Fibroblast of mammary gland (primary cell): ENCODE measurements around the gene ZDHHC11.
"Not testable (repeated sequence)": the region's sequence is repeated elsewhere in the genome, so short reads cannot be mapped to it uniquely, and the experiment has no call there.

ENCODE experiments used
- DNase-seq: peaks from one replicate; pipeline ENCODE4 v3.0.0-alpha.2; 2010; ENCODE audit warnings: low read depth
- H3K4me3 ChIP-seq: 2 replicates; pipeline ENCODE4 v1.5.1; 2011; ENCODE audit warnings: low read depth, mild to moderate bottlenecking, low read length, moderate library complexity; ENCODE audit not compliant: control insufficient read depth
- TF ChIP-seq, protein P1 (sequence below): conservative IDR thresholded peaks from 2 replicates; pipeline ENCODE4 v1.5.1; 2011; ENCODE audit warnings: low read depth, low read length, inconsistent platforms; ENCODE audit not compliant: control insufficient read depth, insufficient read depth

ZDHHC11 gene

DNA sequence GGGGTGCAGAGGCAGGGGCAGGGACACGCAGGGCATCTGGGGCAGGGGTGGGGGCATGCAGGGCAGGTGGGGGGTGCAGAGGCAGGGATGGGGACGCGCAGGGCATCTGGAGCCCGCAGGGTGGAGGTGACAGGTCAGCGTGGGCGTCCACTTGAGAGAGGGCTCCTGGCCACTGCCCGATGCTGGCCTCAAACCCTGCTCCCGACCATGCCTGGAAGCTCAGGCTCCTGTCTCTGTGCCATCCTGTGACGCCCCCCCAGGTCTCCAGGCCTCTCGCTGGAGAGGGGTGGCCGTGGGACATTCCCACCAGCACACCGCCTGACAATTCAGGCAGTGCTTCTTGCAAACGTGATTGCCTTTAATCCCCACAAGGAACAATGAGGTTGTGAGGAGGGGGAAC is 99.3 kb downstream of the ZDHHC11 start:
- no peak for DNase-seq
- H3K4me3 ChIP-seq, result no peak overlapping the region
- TF ChIP-seq, protein P1, sequence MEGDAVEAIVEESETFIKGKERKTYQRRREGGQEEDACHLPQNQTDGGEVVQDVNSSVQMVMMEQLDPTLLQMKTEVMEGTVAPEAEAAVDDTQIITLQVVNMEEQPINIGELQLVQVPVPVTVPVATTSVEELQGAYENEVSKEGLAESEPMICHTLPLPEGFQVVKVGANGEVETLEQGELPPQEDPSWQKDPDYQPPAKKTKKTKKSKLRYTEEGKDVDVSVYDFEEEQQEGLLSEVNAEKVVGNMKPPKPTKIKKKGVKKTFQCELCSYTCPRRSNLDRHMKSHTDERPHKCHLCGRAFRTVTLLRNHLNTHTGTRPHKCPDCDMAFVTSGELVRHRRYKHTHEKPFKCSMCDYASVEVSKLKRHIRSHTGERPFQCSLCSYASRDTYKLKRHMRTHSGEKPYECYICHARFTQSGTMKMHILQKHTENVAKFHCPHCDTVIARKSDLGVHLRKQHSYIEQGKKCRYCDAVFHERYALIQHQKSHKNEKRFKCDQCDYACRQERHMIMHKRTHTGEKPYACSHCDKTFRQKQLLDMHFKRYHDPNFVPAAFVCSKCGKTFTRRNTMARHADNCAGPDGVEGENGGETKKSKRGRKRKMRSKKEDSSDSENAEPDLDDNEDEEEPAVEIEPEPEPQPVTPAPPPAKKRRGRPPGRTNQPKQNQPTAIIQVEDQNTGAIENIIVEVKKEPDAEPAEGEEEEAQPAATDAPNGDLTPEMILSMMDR, result no peak

DNA sequence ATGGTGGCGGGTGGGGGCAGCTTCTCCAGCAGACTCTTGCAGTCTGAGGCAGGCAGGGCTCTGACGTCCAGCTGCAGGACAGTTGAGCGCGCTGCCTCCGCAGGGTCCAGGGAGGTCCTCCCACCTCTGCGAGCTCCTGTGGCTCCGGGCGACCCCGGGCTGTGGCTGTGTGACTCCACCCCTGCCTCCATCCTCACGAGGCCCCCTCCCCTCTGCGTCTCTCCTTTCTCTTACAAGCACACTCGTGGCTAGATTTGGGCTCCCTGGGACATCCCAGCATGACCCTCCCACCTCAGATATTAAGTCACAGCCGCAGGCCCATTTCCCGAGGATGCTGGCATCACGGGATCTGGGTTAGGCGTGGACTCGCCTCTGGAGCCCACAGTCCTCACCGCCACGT is 100.6 kb downstream of the ZDHHC11 start:
- not testable (repeated sequence) for H3K4me3 ChIP-seq, DNase-seq

DNA sequence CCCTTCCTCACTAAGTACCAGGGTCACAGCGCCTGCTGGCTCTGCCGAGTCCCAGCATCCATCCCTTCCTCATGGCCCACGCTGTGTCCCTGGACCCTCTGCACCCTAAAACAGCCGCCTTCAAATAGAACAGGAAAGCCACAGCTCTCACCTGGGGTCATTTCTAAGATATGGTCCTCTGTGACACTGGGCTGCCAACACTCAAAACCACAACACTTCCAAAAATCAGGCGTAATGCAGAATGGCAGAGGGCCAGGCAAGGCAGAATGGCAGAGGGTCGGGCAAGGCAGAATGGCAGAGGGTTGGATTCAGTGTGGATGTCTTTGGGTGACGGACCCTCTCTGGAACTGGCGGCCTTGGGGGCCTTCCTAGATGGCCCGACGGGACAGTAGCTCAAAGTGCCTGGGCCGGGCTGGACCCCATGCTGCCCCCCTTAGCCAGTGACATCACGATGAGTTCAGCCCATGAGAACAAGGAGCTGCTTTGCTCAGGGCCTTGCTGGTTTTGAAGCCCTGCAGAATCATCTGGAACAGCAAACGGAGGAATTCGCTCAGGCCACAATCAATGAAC is 101.6 kb downstream of the ZDHHC11 start:
- no peak for DNase-seq

DNA sequence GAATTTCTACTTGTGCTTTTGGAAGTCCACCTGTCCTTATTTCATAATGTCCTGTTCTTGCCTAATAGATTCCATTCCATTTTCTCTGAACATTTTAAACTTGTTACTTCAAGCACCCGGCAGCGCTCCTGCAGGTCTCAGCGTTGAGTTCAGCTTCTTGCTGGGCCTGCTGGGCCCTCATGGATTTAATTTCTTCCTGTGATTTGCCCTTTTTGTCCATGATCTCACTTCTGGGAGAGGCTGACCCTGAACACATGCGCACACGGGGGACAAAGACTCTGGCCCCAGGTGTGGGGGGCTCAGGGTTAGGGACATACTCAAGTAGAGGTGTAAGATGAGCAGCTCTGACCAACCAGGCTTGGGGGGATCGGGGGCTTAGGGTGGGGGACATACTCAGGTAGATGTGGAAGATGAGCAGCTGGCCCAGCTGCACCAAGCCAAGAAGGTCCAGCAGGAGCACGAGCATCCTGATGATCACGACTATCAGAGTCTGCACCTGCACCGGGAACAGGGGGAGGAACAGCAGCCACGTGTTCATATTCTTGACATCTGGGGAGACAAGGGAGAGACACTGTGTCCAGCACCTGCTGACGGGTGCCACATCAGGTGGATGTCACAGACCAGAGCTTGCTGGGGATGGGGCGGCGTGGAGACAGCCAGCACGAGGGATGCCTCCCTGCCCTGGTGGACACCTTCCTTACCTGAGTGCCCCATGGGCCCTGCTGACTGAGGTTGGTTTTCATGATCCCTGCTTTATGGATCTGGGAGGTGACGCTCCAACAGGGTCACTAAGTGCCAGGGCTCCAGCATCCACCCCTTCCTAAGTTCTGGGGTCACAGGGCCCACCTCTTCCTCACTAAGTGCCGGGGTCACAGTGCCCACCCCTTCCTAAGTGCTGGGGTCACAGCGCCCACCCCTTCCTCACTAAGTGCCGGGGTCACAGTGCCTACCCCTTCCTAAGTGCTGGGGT is 102.5 kb downstream of the ZDHHC11 start:
- not testable (repeated sequence) for DNase-seq, H3K4me3 ChIP-seq

More for the DNA sequence above, 101.6 kb downstream of the ZDHHC11 start:
- no peak overlapping the region for H3K4me3 ChIP-seq
- TF ChIP-seq, protein P1, result no peak

DNA sequence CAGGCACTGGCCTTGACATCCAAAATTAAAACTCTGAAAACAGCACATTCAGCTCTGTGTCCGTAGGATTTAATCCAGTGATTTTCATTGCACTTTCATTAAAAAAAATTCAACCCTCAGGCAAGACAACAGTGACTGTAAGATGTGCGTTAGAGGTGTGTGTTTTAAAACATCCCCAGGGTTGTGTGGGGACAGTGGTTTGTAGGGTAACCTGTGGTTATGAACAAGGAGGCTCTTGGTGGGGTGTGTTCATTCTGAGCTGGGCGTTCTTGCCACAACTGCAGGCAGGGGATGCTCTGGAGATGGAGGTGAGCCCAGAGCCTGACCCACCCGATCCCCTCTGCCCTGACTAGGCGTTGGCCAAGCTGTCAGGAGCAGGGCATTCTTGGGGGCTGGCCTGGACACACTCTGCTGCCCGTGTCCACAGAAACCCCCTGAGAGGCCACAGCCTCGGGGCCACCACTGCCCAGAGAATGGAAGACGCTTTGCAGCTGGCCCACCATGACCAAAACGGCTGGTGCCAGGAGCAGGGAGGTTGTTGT is 103.4 kb downstream of the ZDHHC11 start:
- H3K4me3 ChIP-seq, DNase-seq: not testable (repeated sequence)

DNA sequence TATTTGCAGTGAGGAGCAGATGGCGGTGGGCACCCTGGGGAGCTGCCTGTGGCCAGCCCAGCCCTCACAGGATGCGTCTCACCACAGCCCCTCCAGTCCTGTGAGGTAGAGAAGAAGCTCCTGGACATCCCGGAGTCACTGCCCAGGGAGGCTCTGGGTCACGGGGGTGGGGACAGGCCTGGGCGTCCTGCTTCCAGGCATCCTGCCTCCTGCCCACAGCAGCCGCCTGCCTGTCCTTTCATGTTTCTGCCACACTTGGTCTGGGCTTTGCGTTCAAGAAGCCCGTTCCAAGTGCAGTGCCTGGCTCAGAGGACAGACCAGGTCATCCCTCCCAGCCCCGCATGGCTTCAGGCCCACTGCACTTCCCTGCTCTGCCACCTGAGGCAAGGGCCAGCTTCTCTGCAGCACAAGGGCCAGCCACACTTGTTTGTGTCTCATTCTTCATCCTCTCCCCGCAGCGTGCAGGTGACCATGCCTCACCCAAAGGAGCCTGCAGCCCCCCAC is 104.5 kb downstream of the ZDHHC11 start:
- TF ChIP-seq, protein P1, result no peak
- no peak overlapping the region for H3K4me3 ChIP-seq
- no peak for DNase-seq
